GM23248 (cell line): Measurements from ENCODE around the gene ROR1. TPM values are rescaled to one million over a fixed set of nuclear protein-coding genes. Genes with fewer than 3 reads are reported as not detected.

Experiments
- DNase-seq: peaks from one replicate; pipeline ENCODE4 v3.0.0-alpha.2; 2015
- H2AFZ ChIP-seq: fragments of 200-600 bp; sonication (generic); 2 replicates; pipeline ENCODE4 v1.6.1; 2016; ENCODE audit warnings: antibody characterized with exemption
- H3F3A ChIP-seq: fragments of 200-600 bp; sonication (generic); 2 replicates; pipeline ENCODE4 v1.6.1; 2016; ENCODE audit warnings: mild to moderate bottlenecking, antibody characterized with exemption, mixed run types; ENCODE audit not compliant: insufficient read depth
- H3K27ac ChIP-seq: fragments of 200-600 bp; sonication (generic); 2 replicates; pipeline ENCODE4 v1.5.1; 2016; ENCODE audit warnings: mild to moderate bottlenecking
- H3K27me3 ChIP-seq: fragments of 200-600 bp; sonication (generic); replicated peaks from 2 replicates; pipeline ENCODE4 v1.6.1; 2016; ENCODE audit warnings: mild to moderate bottlenecking; ENCODE audit not compliant: insufficient read depth
- H3K36me3 ChIP-seq: fragments of 200-600 bp; sonication (generic); 2 replicates; pipeline ENCODE4 v1.6.1; 2016; ENCODE audit warnings: low read depth, mild to moderate bottlenecking
- H3K4me1 ChIP-seq: fragments of 200-600 bp; sonication (generic); 2 replicates; pipeline ENCODE4 v1.6.1; 2016; ENCODE audit warnings: mild to moderate bottlenecking; ENCODE audit not compliant: insufficient read depth
- H3K4me2 ChIP-seq: fragments of 200-600 bp; sonication (generic); one replicate; pipeline ENCODE4 v1.6.1; 2016; ENCODE audit warnings: mild to moderate bottlenecking; ENCODE audit not compliant: unreplicated experiment
- H3K4me3 ChIP-seq: fragments of 200-600 bp; sonication (generic); 2 replicates; pipeline ENCODE4 v1.5.1; 2016; ENCODE audit warnings: mild to moderate bottlenecking
- H3K79me2 ChIP-seq: fragments of 200-600 bp; sonication (generic); 2 replicates; pipeline ENCODE4 v1.6.1; 2016; ENCODE audit warnings: mild to moderate bottlenecking; ENCODE audit not compliant: insufficient read depth
- H3K9ac ChIP-seq: fragments of 200-600 bp; sonication (generic); 2 replicates; pipeline ENCODE4 v1.6.1; 2016; ENCODE audit warnings: mild to moderate bottlenecking
- H3K9me2 ChIP-seq: fragments of 200-600 bp; sonication (generic); 2 replicates; pipeline ENCODE4 v1.6.1; 2016; ENCODE audit warnings: mixed run types, mild to moderate bottlenecking, moderate library complexity; ENCODE audit not compliant: insufficient read depth
- H3K9me3 ChIP-seq: fragments of 200-600 bp; sonication (generic); one replicate; pipeline ENCODE4 v1.6.1; 2017; ENCODE audit warnings: low read depth
- H4K20me1 ChIP-seq: fragments of 200-600 bp; sonication (generic); 2 replicates; pipeline ENCODE4 v1.6.0; 2016; ENCODE audit not compliant: insufficient read depth
- EZH2 ChIP-seq: fragments of 200-600 bp; sonication (generic); IDR thresholded peaks from 2 replicates; pipeline ENCODE4 v1.6.1; 2018; ENCODE audit warnings: antibody characterized with exemption, mild to moderate bottlenecking; ENCODE audit not compliant: insufficient read depth, poor library complexity, severe bottlenecking
- EZH2phosphoT487 ChIP-seq: fragments of 200-600 bp; sonication (generic); IDR thresholded peaks from 2 replicates; pipeline ENCODE4 v1.6.1; 2018; ENCODE audit warnings: antibody characterized with exemption, moderate library complexity, mild to moderate bottlenecking, low read depth; ENCODE audit not compliant: insufficient read depth
- WGBS, 2 experiments: methylation state at CpG; one replicate each; pipeline ENCODE4 v1.1.6; 2015 to 2017; ENCODE audit warnings: low lambda C conversion rate in 2 of 2, low coverage in 1 of 2; ENCODE audit errors: missing lambda C conversion rate in 2 of 2; 5-methylcytosine and 5-hydroxymethylcytosine counted together
- in situ Hi-C: fragments of 300-500 bp; cut with MboI; formaldehyde crosslinking; loops from 2 replicates; pipeline ENCODE4 v1.15.0; 2020
- polyA plus RNA-seq: library from polyadenylated mRNA; unstranded; fragments of >200 nt; fragmentation: Nextera tagmentation; extraction: Ambion mirVana; gene quantifications from 2 replicates; pipeline ENCODE4 v1.2.1, GENCODE V29; 2016
- total RNA-seq: library from RNA; depleted of rRNA; stranded (reverse); fragments of >200 nt; shearing (Covaris generic); gene quantifications from 2 replicates; pipeline ENCODE4 v1.2.3, GENCODE V29; 2014

The ROR1 gene
- total and polyA plus RNA-seq, 2 experiments from 2014 or later = 12.0 to 13.3 TPM

DNA sequence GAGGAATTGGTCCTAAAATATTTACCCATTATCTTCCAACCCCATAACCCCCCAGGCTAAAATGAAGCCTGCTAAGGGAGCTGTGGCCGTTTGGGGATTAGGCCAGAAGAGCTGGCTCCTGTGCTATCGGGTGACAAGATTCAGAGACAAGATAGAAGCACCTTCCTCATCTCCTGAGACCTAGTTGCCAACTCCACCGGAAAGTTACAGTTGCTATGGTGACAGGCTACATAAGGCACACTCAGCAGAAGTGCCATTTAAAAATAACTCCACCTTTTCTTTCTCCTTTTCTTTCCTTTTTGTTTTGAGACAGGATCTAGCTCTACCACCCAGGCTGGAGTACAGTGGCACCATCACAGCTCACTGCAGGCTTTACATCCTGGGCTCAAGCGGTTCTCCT lies 43.6 kb upstream of the ROR1 start:
- peaks cover 12% of the 10 kb centered on the region for H3K4me1 ChIP-seq
- H3K36me3 ChIP-seq = no peaks in the 10 kb centered on the region
- H4K20me1 ChIP-seq = no peaks in the 10 kb centered on the region
- WGBS, 2 experiments = 73 to 76% methylated on average over 4 of the region's 4 CpGs
- no peaks in the 10 kb centered on the region for H3K9me2 ChIP-seq
- H3K79me2 ChIP-seq = no peaks in the 10 kb centered on the region
- TF ChIP-seq EZH2 (no peak), EZH2phosphoT487 (no peak)
- H3K9me3 ChIP-seq = no peaks in the 10 kb centered on the region
- in situ Hi-C loops = no loop called here
- no peak overlapping the region for H3K4me3 ChIP-seq
- no peaks in the 10 kb centered on the region for H3K27me3 ChIP-seq
- no peak overlapping the region for H3K4me2 ChIP-seq
- DNase-seq = peak; percentile 28
- no peak overlapping the region for H3K27ac ChIP-seq
- H3F3A ChIP-seq = peaks cover 23% of the 10 kb centered on the region
- H3K9ac ChIP-seq = no peak overlapping the region
- H2AFZ ChIP-seq = no peak overlapping the region

DNA sequence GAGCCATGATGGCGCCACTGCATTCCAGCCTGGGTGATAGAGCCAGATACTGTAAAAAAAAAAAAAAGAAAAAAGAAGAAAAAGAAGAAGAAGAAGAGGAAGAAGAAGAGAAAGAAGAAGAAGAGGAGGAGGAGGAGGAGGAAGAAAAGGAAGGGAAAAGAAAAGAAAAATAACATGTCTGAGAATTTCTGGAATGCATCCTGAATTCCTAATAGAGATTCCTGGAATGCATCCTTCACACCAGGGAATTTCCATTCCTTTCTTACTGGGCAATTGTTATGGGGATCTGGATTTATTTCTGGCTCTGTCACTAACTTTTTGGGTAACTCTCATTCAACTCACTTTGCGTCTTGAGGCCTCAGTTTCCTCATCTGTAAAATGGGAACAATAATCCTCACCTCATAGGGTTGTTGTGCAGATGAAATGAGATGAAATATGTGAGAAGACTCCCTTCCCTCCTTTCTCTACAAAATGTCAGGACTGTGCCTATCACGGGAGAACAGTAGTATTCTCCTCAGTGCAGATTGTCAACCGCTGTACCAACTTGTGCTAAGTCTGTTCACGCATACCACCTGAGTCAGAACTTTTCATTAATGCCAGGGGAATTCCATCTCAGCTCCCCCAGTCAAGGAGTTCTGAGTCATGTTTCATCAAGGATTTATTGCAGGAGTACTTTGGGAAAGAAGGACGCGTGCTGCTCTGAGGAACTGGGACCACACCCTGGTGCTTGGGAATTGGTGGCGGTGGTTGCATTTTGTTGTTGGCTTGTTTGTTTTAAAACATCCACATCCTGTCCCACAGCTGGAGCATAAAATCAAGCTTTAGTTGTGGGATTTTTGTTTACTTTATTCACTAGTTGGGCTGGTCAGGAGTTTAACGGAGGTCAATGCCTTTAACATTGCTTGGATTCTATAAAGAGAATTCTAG lies 42.4 kb upstream of the ROR1 start:
- no peaks in the 10 kb centered on the region for H3K27me3 ChIP-seq
- DNase-seq = peak; percentile 95
- no peaks in the 10 kb centered on the region for H4K20me1 ChIP-seq
- peak overlapping the region; percentile 78 for H3K4me2 ChIP-seq
- H3F3A ChIP-seq = peaks cover 23% of the 10 kb centered on the region
- peak overlapping the region; percentile 62 for H3K27ac ChIP-seq
- H3K9me3 ChIP-seq = no peaks in the 10 kb centered on the region
- TF ChIP-seq EZH2phosphoT487 (no peak), EZH2 (no peak)
- H2AFZ ChIP-seq = peak overlapping the region; percentile 38; the same call in 1 of the 2 replicates
- 22 to 24% methylated on average over 9 of the region's 9 CpGs for WGBS, 2 experiments
- in situ Hi-C loops = no loop called here
- no peaks in the 10 kb centered on the region for H3K36me3 ChIP-seq
- peaks cover 12% of the 10 kb centered on the region for H3K4me1 ChIP-seq
- H3K9me2 ChIP-seq = no peaks in the 10 kb centered on the region
- H3K79me2 ChIP-seq = no peaks in the 10 kb centered on the region
- peak overlapping the region; percentile 63 for H3K9ac ChIP-seq
- peak overlapping the region; percentile 47 for H3K4me3 ChIP-seq

DNA sequence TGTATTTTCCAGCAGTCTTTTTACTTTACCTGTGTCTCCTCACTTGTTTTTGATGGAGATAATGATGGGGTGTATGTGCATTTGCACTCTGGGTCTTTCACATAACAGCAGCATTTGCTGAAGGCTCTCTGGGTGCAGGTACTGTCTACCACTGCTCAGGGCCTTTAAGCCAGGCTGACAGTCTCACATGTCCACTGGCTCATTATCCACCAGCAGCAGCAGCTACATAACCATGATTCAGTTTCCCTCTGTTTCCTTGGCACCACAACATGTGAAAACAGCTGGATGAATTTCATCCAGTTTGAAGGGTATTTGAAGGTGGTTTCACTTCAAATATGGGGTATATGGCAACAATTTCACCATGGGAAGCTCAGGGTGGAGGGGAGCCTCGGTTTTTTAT lies 41.2 kb upstream of the ROR1 start:
- no peak overlapping the region for H3K4me3 ChIP-seq
- no peaks in the 10 kb centered on the region for H4K20me1 ChIP-seq
- H3K79me2 ChIP-seq = no peaks in the 10 kb centered on the region
- DNase-seq = peak; percentile 67
- H3K4me1 ChIP-seq = peaks cover 12% of the 10 kb centered on the region
- H3K9me3 ChIP-seq = no peaks in the 10 kb centered on the region
- H3K27me3 ChIP-seq = no peaks in the 10 kb centered on the region
- peaks cover 23% of the 10 kb centered on the region for H3F3A ChIP-seq
- WGBS, 2 experiments = 58 to 73% methylated on average over 1 of the region's 1 CpG
- TF ChIP-seq EZH2phosphoT487 (no peak), EZH2 (no peak)
- in situ Hi-C loops = no loop called here
- H3K4me2 ChIP-seq = peak overlapping the region; percentile 78
- peak overlapping the region; percentile 63 for H3K9ac ChIP-seq
- no peaks in the 10 kb centered on the region for H3K9me2 ChIP-seq
- H2AFZ ChIP-seq = peak overlapping the region; percentile 38; the same call in 1 of the 2 replicates
- H3K27ac ChIP-seq = no peak overlapping the region
- H3K36me3 ChIP-seq = no peaks in the 10 kb centered on the region

DNA sequence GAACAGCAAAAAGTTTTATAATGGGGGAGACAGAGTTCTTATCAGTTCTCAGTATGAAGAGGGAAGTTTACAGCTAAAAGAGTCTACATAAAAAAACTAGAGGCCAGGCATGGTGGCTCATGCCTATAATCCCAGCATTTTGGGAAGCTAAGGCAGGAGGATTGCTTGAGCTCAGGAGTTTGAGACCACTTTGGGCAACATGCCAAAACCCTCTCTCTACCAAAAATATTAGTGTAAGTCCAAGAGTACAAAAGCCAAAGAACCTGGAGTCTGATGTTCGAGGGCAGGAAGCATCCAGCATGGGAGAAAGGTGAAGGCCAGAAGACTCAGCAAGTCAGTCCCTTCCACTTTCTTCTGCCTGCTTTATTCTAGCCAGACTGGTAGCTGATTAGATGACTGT lies 35.0 kb upstream of the ROR1 start:
- Histone ChIP-seq H3K27me3 (no peaks in the 10 kb centered on the region), H3K4me2 (no peak overlapping the region), H3K9me3 (no peaks in the 10 kb centered on the region), H3K27ac (no peak overlapping the region), H3K4me1 (no peaks in the 10 kb centered on the region), H3K4me3 (no peak overlapping the region), H3K36me3 (no peaks in the 10 kb centered on the region), H3K79me2 (no peaks in the 10 kb centered on the region), H2AFZ (no peak overlapping the region), H3F3A (no peaks in the 10 kb centered on the region), H4K20me1 (no peaks in the 10 kb centered on the region), H3K9ac (no peak overlapping the region), H3K9me2 (no peaks in the 10 kb centered on the region)
- in situ Hi-C loops = no loop called here
- WGBS, 2 experiments = 81 to 85% methylated on average over 1 of the region's 1 CpG
- no peak for DNase-seq
- TF ChIP-seq EZH2 = no peak
- TF ChIP-seq EZH2phosphoT487 = no peak
